Stimulated activated CD4-positive, alpha-beta T cell treated with anti-CD3 and anti-CD28 coated beads, Interleukin-2, amount 100 ng/mL, for 4 hours (primary cell): ENCODE data around the gene CITED1.
"Not testable (repeated sequence)": the region's sequence is repeated elsewhere in the genome, so short reads cannot be mapped to it uniquely, and the experiment has no call there.

ENCODE experiments used
- DNase-seq: peaks from one replicate; pipeline ENCODE4 v3.0.0-alpha.2; 2020; ENCODE audit warnings: low read depth

The CITED1 gene, protein sequence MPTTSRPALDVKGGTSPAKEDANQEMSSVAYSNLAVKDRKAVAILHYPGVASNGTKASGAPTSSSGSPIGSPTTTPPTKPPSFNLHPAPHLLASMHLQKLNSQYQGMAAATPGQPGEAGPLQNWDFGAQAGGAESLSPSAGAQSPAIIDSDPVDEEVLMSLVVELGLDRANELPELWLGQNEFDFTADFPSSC

DNA sequence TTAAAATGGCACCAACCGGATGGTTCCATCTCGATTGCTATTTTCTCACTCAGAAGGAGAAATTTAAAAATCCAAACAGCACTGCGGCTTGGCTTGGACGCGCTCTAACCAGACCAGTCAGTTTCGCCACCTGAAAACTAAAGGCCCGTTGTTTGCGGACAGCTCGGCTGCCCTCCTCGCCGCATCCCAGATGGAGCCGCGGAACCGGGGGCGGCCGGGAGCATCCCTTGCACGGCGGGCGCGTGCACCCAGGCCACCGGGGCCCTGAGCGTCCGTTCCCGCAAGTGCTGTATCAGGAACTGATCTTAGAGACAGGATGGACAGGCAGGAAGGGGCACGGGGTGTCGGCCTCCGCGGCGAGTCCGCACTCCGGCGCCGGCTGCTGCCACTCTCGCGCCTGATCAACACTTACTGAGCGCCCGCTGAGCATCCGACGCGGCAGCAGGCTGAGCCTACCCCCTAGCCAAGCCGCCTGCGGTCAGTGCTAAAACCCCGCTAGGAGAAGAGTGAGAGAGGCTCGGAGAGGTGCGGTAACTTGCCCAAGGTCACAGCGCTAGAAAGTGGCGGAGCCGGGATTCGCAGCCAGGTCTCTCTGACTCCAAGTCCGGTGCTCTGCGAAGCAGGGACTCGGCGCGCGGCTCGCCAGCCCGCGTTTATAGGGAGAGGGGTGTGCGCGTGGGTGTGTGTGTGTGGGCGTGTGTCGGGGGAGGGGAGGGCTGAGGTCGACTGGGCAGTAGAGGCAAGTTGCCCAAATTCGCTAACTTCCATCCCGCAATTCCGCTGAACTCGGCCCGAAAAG, at the start of gene CITED1:
Gene CITED1 (minus strand): TSS at position 629 of the 799 bp plus-strand sequence. CDS start 3,045 bp downstream, outside the sequence.
- no peak for DNase-seq

DNA sequence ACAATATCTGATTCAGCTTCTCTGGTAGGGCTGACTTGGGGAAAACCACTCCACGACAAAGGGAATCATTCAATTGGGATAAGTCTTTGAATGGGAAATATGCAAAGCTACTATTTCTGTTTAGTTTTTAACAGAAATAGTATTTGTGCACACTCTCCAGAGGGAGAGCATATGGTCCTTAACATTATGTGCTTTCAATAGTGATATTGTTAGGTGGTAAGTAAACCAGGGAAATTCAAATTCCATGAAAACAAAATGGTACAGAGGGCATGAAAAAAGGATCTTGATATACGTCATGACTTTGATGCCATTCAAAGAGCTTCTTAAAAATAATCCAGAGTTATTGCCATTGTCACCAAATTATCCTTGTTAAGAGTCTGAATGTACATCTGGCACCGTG, 47.1 kb upstream of the CITED1 start:
- DNase-seq, result no peak

DNA sequence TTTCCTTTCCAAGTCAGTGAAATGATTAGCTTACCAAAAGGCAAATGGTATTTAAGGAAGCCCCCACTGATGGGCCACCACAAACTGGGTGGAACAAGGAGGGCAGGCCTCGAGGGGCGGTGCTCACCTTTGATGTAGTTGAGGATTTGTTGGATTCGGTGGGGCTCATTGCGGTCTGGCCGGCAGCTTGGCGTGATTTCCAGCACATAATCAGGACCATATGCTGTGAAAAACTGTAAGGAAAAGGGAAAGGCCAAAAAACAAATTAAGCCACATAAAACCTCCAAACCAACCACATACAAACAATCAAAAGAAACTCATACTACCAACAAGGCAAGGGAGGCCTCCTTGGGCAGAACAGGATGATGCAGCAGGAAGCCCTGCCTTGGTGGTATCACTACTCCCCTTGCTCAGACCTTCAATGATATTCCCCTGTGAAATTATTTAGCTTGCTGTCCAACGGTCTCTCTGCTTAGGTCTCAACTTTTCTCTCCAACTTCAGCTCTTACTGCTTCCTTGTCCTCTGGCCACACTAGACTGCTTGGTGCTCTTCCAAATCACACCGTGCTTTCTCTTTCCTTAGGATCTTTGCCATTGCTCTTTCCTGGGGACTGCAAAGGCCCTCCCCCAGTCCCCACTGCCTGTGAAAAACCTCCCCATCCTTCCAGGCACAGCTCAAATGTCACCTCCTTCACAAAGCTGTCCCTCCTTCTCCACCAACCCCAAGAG, 46.1 kb upstream of the CITED1 start:
- no peak for DNase-seq

DNA sequence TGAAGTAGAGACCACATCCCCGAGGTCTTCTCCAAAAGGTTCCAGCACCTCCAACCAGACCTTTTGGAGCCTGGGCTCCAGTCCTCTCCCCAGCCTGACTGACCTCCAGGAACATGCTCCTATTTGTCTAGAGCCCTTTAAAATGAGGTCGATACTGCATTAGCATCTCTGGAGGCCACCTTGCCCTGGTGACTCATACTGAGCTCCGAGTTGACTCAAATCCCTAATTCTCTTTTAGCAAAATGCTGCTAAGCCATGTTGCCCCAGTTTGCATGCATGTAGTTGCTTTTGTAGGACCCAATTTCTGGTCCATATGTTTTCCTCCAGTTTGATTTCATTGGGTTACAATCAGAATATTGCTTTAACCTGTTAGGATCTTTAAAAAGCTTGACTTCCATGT, 43.5 kb upstream of the CITED1 start:
- DNase-seq, result no peak

DNA sequence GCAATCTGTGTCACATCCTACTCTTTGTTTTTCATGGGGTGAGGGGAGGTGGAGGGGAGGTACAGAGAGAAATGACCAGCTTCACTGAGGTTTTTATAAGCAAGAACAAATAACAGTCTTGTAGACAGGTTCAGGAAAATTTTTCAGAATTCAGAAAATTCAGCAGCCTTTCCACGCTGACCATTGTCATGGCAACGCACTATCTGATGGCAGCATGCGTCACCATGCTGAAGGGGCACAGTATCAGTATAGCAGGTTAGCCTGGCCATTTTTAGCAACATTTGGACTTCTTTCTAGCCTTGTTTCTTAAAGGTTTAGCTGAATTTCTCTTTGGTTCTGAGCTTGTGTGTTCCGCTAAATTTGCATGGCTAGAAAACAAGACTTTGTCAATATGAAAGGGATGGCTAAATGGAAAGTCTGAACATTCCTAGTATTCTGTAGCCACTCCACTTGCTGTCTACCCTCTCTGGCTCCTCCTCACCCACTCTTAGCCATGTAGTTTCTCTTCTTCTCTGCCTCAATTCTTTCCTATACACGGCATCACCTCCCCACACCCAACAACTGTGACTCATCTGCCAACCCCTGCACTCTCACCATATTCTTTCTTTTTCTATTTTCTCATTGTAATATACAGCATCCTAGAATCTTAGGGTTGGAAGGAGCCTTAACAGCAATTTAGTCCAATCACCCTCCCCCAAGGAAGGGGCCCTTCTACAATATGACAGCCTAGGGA, 42.7 kb upstream of the CITED1 start:
- DNase-seq, result no peak

DNA sequence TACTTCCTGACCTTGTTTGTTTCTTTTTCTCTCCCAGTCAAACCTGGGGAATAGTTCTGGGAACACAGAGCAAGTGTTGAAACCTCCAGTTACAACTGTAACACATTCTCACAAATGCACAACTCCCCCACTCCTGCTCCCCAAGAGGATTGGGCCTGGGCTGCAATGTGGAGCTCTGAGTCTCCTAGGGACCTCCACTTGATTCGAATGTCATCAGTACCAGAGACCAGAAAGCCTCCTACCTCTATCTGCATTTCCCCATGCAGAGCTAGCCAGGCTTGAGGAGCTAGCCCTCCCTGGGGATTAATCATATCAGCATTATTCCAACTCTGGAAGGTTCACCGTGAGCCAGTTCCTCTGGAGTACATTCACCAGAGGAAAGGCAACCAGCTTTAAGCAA, 41.7 kb upstream of the CITED1 start:
- no peak for DNase-seq

DNA sequence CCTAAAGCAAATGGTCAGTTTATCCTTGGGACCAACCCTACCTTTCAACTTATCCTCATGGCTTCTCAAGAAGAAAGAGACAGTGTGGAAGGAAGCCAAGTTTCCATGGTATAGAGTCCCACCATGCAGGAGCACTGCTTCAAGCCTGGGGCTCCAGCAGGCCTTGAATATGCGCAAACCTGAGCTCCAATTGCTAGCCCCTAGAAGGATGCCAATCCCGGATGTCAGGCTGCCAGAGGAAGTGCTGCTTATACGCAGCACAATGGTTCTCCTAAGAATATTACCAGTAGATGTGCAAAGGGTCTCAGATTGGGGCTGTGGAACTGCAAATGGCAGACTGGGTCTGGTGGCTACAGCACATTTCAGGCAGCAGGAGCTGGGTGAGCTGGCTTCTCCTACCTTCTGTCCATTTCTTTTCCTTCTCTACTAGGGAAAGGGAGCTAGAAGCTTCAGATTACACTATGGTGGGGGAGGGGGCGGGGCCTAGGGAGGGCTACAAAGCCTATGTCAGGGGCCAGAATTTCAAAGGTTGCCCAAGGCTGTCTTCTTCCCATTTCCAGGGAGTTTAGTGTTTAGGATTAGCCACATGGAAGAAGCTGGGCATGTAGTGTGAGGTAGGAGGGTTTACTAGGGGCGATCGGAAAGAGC, 40.7 kb upstream of the CITED1 start:
- DNase-seq, result no peak

DNA sequence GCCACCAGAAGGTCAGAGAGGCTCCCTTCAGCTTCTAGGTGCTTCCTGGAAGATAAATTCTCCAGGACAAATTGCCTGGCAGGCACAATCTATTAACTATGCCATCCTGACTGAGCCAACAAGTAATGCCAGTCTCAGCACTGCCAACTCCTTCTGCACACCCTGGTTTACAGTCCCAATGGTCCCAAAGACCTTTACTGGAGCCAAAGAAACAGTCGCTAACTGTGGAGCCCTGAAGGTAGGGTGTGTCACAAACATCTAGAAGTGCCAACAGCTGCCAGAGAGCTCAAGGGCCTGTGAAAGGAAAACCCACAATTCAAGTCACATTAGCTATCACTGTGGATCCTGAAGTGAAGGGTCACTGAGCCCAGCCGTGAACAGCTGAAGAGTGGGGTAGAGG, 34.9 kb upstream of the CITED1 start:
- no peak for DNase-seq

DNA sequence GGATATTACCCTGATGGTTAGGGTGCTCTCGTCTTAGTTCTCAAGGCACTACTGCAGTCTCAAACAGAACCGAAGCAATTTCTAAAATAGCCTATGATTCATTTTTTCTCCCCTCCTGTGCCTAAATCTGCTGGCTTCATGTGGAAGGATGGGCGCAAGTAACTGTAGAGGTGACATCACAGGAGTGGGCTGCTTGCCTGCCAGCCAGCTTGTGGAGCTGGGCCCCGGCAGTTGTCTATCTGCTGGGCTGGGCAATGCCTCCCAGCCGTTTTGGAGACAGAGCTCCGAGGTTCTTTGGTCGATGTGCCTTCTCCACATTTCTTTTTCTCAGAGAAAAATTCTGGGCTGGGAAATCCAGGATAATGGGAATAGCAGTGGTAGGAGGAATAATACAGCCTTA, 34.3 kb upstream of the CITED1 start:
- no peak for DNase-seq

DNA sequence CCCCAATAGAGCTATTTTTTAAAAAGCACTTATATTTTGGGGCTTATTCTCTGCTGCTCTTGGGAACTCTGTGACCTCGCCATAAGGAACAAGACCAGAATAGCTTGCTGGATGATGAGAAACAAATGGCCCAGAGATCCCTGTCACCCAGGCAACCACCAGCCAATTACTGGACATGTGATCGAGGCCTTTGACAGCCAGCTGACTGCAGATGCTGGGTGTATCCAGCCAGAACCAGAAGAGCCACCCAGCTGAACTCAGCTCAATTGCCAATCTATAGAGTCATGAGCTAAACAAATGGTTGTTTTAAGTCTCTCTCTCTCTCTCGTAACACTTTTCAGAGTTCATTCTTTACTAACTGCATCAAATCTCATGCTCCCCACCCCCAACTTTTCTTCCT, 24.4 kb upstream of the CITED1 start:
- no peak for DNase-seq

DNA sequence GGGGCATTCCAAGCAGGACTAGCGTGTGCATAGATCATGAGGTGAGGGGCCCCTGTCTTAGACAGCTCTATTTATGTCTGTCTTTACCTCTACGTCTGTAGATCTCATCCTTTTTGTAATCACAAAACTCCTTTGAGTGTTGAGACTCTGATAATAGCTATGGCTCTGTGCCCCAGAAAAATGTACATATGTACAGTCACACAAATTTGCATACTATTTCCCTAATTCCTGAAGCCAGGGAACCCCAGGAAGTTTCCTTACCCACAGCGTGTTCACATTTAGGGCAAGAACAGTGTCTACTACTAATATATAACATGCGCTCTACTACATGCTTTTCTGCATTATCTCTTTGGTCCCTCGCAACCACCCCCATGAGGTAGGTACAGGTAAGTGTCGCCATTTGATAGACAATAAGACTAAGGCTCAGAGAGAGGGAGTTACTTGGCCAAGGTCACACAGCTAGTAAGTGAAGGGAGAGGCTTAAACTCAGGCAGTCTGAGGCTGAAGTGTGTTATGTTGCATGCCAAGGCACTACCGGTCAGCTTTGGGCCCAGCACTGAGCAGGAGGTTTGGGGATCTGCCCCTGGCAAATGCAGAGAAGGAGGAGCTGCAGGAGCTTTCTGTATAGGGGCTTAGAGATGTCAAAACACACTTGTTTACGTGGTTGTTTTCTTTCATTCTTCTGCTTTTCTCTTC, 21.0 kb upstream of the CITED1 start:
- no peak for DNase-seq

DNA sequence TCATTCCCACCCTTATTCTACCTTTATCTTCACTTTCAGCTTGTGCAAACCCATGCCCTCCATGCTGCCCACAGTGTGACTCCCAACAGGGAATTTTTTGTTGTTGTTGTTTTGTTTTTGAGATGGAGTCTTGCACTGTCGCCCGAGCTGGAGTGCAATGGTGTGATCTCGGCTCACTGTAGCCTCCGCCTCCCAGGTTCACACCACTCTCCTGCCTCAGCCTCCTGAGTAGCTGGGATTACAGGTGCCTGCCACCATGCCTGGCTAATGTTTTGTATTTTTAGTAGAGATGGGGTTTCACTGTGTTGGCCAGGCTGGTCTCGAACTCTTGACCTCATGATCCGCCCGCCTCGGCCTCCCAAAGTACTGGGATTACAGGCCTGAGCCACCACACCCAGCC, 13.9 kb upstream of the CITED1 start:
- DNase-seq, result not testable (repeated sequence)

DNA sequence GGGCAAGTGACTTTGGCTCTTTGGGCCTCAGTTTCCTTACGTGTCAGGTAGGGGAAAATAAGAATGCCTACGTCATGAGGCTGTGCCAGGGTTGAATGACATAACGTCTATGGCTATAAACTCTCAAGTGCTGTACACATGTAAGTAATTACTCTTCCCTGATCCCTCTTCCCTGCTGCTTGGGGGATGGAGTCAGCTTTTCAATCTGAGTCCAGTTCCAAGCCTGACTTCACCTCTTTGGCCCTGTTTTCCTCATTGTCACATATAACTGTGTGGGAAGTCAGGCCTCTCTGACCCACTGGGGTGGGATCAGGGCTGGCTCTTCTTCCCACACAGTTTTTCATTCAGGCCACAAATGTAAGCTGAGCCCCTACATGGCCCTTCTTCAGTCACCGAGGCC, 11.4 kb upstream of the CITED1 start:
- no peak for DNase-seq

DNA sequence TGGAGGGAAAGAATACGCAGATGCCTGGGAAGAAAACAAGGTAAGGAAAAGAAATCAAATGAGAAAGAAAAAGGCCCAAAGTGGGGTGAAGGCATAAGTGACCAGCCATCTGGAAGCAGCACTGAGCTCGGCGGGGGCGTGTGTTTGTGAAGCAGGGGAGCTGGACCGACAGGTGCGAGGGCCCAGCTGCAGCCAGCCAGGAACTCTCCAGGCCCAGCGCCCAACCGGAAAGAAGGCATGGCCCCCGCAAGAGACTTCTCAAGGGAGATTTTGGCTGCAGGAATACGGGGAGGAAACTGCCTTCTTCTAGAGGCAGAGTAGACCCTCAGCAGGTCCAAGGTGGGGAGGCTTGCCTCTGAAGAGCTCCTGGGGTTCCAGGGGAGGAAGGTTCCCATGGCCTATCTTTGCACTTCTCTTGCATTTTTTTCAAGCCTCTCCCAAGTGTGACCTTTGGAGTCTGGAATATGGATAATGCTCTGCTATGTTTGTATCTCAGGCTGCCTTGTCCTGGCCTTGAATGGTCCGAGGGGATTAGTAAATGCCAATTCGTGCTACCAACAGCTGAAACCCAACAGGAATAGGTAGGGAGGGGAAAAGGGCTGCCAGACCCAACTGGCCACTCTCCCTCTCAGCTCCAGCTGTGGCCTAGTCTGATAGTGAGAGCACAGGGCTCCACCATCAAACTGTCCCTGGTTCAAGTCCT, 10.8 kb upstream of the CITED1 start:
- DNase-seq, result no peak

DNA sequence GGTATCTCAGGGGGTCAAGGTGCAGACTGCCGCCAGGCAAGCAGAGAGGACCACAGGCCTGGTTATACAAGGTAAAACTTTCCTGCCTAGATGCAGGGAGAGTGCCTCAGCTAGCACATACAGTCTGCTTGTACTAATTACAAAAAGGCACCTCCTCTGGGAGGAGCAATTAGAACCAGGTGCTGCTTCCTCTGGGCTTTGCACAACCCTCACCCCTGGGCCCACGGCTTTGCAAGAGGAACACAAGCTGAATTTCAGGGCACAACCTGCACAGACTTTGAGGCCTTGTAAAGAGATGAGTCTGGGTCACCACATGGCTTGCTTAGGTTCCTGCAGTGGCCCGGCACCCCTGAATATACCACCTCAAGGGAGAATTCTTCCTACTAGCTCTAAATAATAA, 9.2 kb upstream of the CITED1 start:
- DNase-seq, result no peak

DNA sequence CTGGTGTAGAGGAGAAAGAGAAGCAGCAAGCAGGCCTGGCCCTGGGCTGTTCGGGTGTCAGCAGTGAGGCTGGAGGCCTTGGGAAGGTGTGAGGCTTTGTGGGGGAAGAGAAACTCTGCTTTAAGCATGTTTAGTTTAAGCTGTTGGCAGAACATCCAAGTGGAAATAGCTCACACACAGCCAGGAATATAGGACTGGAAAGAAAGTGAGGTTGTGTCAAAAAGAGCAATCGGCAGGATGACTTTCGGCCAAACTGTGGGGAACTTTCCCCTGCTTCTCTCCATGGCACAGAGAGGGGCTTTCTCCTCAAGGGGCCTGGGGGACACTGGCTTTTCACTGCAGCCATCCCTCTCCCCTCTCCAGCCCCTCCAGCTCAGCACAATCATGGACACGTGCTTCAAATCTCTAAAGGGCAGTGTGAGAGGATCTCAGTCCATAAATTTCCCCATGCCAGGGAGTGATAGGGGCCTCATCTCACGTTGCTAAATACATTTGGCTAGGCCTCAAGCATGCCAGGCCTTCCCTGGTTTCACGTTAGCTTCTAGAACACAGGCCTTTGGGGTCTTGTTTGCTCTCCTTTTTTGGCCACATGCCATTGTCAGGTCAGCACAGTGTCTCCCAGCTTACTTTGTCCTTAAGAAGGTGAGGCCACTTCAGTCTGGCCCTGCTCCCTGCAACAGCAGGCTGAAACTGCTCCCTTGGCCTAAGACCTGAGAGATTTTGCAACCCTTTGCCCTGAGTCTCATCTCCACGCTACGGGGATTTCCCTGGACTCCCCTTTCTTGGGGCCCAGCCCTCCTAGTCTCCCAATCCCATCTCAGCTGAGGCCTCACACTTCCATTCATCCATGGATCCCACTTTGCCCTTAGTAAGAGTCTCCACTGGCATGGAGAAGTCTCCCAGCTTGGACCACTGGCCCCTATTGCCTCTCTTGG, 8.3 kb upstream of the CITED1 start:
- DNase-seq, result no peak

DNA sequence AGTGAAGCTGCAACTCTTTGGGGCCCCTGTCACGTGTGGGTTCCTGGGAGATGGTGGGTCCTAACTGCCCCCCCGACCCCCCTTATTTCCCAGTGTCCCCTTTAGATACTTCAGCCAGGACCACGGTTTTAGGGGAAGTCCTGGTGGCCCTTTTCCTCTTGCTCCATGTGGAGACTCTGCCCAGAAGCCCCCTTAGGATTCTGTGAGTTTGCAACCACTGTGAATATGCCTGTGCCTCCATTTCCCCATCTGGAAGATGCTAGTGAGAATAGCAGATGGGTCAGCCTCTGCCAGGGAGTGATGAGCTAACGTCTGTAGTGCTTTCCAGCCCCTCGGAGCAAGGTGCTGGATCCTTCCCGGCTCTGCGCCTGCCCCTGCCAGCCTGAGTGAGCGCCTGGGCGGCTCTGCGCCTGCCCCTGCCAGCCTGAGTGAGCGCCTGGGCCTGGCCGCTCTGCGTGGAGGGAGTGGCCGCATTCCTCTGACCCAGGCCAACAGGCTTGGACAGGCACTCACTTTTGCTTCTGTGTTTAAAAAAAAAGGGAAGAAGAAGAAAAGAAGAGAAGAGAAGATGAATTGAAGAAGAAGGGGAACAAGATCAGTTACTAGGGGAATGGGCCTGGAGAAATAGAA, 6.7 kb upstream of the CITED1 start:
- DNase-seq, result no peak

DNA sequence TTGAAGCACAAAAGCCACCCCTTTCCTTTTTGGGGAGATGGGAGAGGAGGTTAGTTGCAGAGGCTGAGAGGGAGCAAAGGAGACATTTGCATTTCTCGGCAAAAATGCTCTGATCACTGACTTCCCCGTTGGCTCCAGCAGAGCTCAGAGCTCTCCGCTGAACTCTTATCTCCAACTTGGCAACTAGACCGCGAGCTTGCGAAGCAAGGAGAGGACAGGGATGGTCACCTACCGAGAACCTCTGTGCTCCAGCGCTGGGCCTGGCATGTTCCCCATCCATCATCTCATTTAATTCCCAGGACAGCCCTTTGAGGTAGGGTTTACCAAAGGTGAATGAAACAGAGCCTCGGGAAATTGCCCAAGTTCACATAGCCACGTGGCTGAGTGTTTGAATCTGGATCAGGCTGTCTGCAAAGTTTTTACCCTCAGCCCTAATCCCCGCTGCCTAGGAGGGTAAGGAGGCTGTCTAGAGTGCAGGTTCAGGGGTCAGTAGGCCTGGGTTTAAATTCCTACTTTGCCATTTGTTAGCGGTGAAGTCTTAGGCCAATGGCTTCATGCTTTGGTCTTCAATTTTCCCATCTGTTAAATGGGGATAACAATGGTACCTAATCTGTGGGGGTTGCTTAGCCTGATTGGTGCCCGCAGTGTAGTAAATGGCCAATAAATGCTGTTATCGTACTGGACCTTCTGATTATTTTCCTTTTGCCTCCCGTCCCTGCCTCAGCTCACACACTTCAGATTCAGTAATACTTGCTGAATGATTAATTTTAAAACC, 3.8 kb upstream of the CITED1 start:
- DNase-seq, result no peak
